ENCODE measurements around the gene TNS1. TPM values are rescaled to one million over a fixed set of nuclear protein-coding genes. Genes with fewer than 3 reads are reported as not detected.
A peak's percentile ranks its signal among the peaks of the same experiment; 100 is the strongest.

TNS1 gene
- total and polyA plus RNA-seq, 2 experiments from 2014 or later = 16.2 to 27.6 TPM

GRCh38 chr2:217844696-217845095, 158.1 kb downstream of the TNS1 start:
- Histone ChIP-seq H3K9me2 (replicated peaks; ENCODE audit: insufficient read depth) (no peaks in the 10 kb centered on the region), H3K27ac (no peak overlapping the region), H3K36me3 (replicated peaks; ENCODE audit: insufficient read depth, low read depth) (no peaks in the 10 kb centered on the region), H2AFZ (no peak overlapping the region), H3K4me3 (peak overlapping the region; percentile 13), H3K27me3 (no peaks in the 10 kb centered on the region), H3K9me3 (ENCODE audit: low read depth) (no peaks in the 10 kb centered on the region), H4K20me1 (ENCODE audit: insufficient read depth, poor library complexity, severe bottlenecking) (no peaks in the 10 kb centered on the region), H3K4me1 (ENCODE audit: insufficient read depth) (peaks cover under 1% of the 10 kb centered on the region), H3K79me2 (no peaks in the 10 kb centered on the region), H3K4me2 (no peak overlapping the region)
- no peak for TF ChIP-seq EZH2phosphoT487 (IDR thresholded peaks at IDR 0.05; ENCODE audit: low read depth, severe bottlenecking, unreplicated experiment)
- no peak for TF ChIP-seq EZH2 (IDR thresholded peaks at IDR 0.05; ENCODE audit: borderline replicate concordance)
- TF ChIP-seq CTCF (IDR thresholded peaks at IDR 0.05; ENCODE audit: poor library complexity) = no peak
- DNase-seq (ENCODE audit: low spot score) = no peak
- 100% methylated on average over 1 of the region's 1 CpG for WGBS (ENCODE audit: low lambda C conversion rate, missing lambda C conversion rate)

DNA sequence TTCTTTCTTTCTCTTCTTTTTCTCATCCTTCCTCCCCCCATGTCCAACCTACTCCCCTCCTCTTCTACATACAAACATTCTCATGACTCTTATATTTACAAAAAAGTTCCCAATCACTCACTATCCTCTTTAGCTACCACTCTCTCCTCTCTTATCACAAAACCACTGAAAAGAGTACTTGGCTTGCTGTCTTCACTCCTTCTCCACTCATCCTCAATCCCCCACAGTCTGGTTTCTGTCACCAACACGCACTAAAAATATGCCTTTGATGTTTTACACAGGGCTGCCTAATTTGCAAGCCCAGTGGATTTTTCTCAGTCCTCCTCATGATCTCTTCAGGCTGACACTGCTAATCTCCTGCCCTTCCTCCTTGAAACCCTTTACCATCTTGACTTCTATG, 159.5 kb downstream of the TNS1 start:
- no peaks in the 10 kb centered on the region for H3K4me1 ChIP-seq (ENCODE audit: insufficient read depth)
- no peak overlapping the region for H2AFZ ChIP-seq

DNA sequence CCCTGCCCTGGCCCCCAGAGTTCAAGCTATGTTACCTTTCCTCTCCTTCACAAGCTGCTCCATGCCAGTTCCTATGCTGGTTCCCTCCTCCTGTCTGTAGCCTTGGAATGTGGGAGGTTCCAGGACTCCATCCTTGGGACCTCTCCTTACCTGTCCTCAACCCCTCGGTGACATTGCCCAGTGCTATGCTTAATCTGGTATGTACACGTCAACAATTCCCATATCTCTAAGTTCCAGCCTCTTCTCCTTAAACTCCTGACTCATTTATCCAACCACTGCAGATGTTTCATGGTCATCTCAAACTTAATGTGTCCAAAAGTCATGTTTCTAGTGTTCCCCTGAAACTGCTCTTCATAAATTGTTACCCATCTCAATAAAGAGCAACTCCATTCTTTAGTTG, 160.8 kb downstream of the TNS1 start:
- no peaks in the 10 kb centered on the region for H3K9me3 ChIP-seq (ENCODE audit: low read depth)
- TF ChIP-seq CTCF (IDR thresholded peaks at IDR 0.05; ENCODE audit: poor library complexity) = no peak
- no peak for TF ChIP-seq EZH2 (IDR thresholded peaks at IDR 0.05; ENCODE audit: borderline replicate concordance)
- TF ChIP-seq EZH2phosphoT487 (IDR thresholded peaks at IDR 0.05; ENCODE audit: low read depth, severe bottlenecking, unreplicated experiment) = no peak
- H3K4me2 ChIP-seq = no peak overlapping the region
- no peak overlapping the region for H3K4me3 ChIP-seq
- no peak overlapping the region for H3K27ac ChIP-seq
- H3K79me2 ChIP-seq = no peaks in the 10 kb centered on the region
- no peak overlapping the region for H2AFZ ChIP-seq
- no peaks in the 10 kb centered on the region for H3K36me3 ChIP-seq (replicated peaks; ENCODE audit: insufficient read depth, low read depth)
- no peaks in the 10 kb centered on the region for H3K27me3 ChIP-seq
- no peak for DNase-seq (ENCODE audit: low spot score)
- no peaks in the 10 kb centered on the region for H3K9me2 ChIP-seq (replicated peaks; ENCODE audit: insufficient read depth)
- no peaks in the 10 kb centered on the region for H4K20me1 ChIP-seq (ENCODE audit: insufficient read depth, poor library complexity, severe bottlenecking)
- 91% methylated on average over 2 of the region's 2 CpGs for whole genome bisulfite sequencing (ENCODE audit: low lambda C conversion rate, missing lambda C conversion rate)
- peaks cover 6% of the 10 kb centered on the region for H3K4me1 ChIP-seq (ENCODE audit: insufficient read depth)

More for the DNA sequence above, 159.5 kb downstream of the TNS1 start:
- no peak overlapping the region for H3K4me3 ChIP-seq
- H3K9me3 ChIP-seq (ENCODE audit: low read depth) = no peaks in the 10 kb centered on the region
- no peak overlapping the region for H3K27ac ChIP-seq
- no peaks in the 10 kb centered on the region for H3K79me2 ChIP-seq
- H3K9me2 ChIP-seq (replicated peaks; ENCODE audit: insufficient read depth) = no peaks in the 10 kb centered on the region
- TF ChIP-seq EZH2 (IDR thresholded peaks at IDR 0.05; ENCODE audit: borderline replicate concordance) (no peak), EZH2phosphoT487 (IDR thresholded peaks at IDR 0.05; ENCODE audit: low read depth, severe bottlenecking, unreplicated experiment) (peak; percentile 84)
- no peak overlapping the region for H3K4me2 ChIP-seq
- DNase-seq (ENCODE audit: low spot score) = no peak
- H3K36me3 ChIP-seq (replicated peaks; ENCODE audit: insufficient read depth, low read depth) = no peaks in the 10 kb centered on the region
- WGBS (ENCODE audit: low lambda C conversion rate, missing lambda C conversion rate) = 17% methylated on average over 1 of the region's 1 CpG
- H3K27me3 ChIP-seq = no peaks in the 10 kb centered on the region
- H4K20me1 ChIP-seq (ENCODE audit: insufficient read depth, poor library complexity, severe bottlenecking) = no peaks in the 10 kb centered on the region

DNA sequence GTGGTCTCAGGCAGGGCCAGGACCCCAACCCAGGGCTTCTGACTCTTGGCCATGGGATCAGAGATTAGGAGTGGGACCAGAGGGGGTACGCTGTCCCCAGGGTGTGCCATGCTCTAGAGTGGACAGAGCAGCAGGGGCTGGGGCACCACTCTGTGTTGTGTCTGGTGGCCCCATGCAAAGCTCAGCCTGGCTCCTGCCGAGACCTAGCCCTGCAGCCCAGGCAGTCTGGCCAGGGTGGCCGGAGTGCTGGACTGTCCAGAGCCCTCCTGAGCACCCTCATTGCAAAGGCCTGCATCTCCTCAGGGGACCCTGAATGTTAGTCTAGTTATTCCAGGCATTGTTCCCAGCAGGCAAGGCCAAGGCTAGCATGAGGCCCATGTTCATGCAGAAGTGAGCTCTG, 162.3 kb downstream of the TNS1 start:
- H3K9me2 ChIP-seq (replicated peaks; ENCODE audit: insufficient read depth) = no peaks in the 10 kb centered on the region
- H3K27ac ChIP-seq = no peak overlapping the region
- no peak overlapping the region for H3K4me3 ChIP-seq
- H3K4me1 ChIP-seq (ENCODE audit: insufficient read depth) = peaks cover 12% of the 10 kb centered on the region
- no peaks in the 10 kb centered on the region for H3K36me3 ChIP-seq (replicated peaks; ENCODE audit: insufficient read depth, low read depth)
- H3K79me2 ChIP-seq = no peaks in the 10 kb centered on the region
- H4K20me1 ChIP-seq (ENCODE audit: insufficient read depth, poor library complexity, severe bottlenecking) = no peaks in the 10 kb centered on the region
- H3K9me3 ChIP-seq (ENCODE audit: low read depth) = no peaks in the 10 kb centered on the region
- H2AFZ ChIP-seq = no peak overlapping the region
- no peaks in the 10 kb centered on the region for H3K27me3 ChIP-seq
- TF ChIP-seq EZH2 (IDR thresholded peaks at IDR 0.05; ENCODE audit: borderline replicate concordance) (no peak), EZH2phosphoT487 (IDR thresholded peaks at IDR 0.05; ENCODE audit: low read depth, severe bottlenecking, unreplicated experiment) (no peak), CTCF (IDR thresholded peaks at IDR 0.05; ENCODE audit: poor library complexity) (no peak)
- no peak overlapping the region for H3K4me2 ChIP-seq
- 98% methylated on average over 3 of the region's 3 CpGs for WGBS (ENCODE audit: low lambda C conversion rate, missing lambda C conversion rate)
- DNase-seq (ENCODE audit: low spot score) = no peak

All from hepatocyte (in vitro differentiated cells).